ENCODE results near the gene CGREF1. TPM values are rescaled to one million over a fixed set of nuclear protein-coding genes. Genes with fewer than 3 reads are reported as not detected.

The CGREF1 gene
- polyA plus RNA-seq, 1 of the 3 experiments (the other 2 are of a cell fraction), result 18.3 TPM

DNA sequence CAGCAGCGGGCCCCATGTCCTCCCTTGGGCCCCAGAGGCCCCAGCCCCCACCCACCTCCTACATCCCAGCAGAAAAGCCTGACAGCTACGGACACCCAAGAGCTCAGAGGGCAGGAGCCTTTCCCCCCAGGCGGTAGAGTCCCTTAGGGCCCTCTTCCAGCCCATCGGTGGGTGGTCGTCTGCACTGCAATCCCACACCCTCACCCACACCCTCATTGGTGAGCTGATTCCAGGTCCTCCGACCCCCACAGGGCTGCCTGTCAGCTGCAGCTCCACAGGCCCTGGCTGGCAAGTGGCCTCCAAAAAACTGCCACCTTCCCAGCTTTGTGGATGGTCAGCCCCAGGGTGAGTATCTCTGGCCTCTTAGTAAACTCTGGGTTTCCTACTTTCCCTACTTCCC, 40.3 kb upstream of the CGREF1 start (continued):
- TF ChIP-seq, protein P1, sequence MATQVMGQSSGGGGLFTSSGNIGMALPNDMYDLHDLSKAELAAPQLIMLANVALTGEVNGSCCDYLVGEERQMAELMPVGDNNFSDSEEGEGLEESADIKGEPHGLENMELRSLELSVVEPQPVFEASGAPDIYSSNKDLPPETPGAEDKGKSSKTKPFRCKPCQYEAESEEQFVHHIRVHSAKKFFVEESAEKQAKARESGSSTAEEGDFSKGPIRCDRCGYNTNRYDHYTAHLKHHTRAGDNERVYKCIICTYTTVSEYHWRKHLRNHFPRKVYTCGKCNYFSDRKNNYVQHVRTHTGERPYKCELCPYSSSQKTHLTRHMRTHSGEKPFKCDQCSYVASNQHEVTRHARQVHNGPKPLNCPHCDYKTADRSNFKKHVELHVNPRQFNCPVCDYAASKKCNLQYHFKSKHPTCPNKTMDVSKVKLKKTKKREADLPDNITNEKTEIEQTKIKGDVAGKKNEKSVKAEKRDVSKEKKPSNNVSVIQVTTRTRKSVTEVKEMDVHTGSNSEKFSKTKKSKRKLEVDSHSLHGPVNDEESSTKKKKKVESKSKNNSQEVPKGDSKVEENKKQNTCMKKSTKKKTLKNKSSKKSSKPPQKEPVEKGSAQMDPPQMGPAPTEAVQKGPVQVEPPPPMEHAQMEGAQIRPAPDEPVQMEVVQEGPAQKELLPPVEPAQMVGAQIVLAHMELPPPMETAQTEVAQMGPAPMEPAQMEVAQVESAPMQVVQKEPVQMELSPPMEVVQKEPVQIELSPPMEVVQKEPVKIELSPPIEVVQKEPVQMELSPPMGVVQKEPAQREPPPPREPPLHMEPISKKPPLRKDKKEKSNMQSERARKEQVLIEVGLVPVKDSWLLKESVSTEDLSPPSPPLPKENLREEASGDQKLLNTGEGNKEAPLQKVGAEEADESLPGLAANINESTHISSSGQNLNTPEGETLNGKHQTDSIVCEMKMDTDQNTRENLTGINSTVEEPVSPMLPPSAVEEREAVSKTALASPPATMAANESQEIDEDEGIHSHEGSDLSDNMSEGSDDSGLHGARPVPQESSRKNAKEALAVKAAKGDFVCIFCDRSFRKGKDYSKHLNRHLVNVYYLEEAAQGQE (IDR thresholded peaks at IDR 0.05; ENCODE audit: low read depth, low read length), result no peak
- no peak for TF ChIP-seq RFX5 (IDR thresholded peaks at IDR 0.05; ENCODE audit: low read length)
- TF ChIP-seq SMC3 (IDR thresholded peaks at IDR 0.05; ENCODE audit: low read depth, low read length), result no peak

DNA sequence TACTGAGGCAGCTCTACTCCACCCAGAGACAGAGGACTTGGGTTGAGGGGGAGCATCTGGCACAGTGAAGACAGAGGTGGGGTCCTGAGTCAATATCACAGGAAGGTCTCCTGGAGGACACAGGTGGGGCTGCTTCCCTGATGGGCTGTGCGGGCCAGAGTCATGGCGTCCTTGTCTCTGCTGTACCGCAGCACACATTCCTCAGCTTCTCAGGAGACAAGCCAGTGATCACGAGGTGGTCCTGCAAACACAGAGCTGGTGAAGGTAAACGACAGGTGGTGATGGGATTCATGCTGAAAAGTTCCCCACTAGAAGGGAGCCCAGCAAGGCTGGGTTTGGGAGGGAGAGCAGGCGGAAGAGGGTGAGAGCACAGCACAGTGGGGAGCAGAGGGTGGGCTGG, 39.5 kb upstream of the CGREF1 start:
- H3K9me3 ChIP-seq, result no peaks in the 10 kb centered on the region
- H3K4me3 ChIP-seq (ENCODE audit: low read depth in 2 of 2, low read length in 1 of 2), result no peak overlapping the region
- H2AFZ ChIP-seq (ENCODE audit: low read depth), result no peak overlapping the region
- H3K4me2 ChIP-seq, result no peak overlapping the region
- no peak for DNase-seq
- no peaks in the 10 kb centered on the region for H3K4me1 ChIP-seq (ENCODE audit: control insufficient read depth in 1 of 2, insufficient read depth in 2 of 2, low read depth in 1 of 2, low read length in 1 of 2)
- TF ChIP-seq ELF1 (IDR thresholded peaks at IDR 0.05) (no peak), RFX5 (IDR thresholded peaks at IDR 0.05; ENCODE audit: low read length) (no peak), GABPA (IDR thresholded peaks at IDR 0.05; ENCODE audit: low read depth) (no peak), NFIC (IDR thresholded peaks at IDR 0.05; ENCODE audit: borderline replicate concordance) (no peak), NRF1 (IDR thresholded peaks at IDR 0.05; ENCODE audit: low read depth, low read length) (no peak), JUND (IDR thresholded peaks at IDR 0.05) (no peak), EP300 (IDR thresholded peaks at IDR 0.05; ENCODE audit: borderline replicate concordance in 1 of 2, low read depth in 1 of 2, low read length in 1 of 2) (no peak), FOXM1 (IDR thresholded peaks at IDR 0.05; ENCODE audit: low read depth) (no peak), PBX3 (IDR thresholded peaks at IDR 0.05) (no peak), YY1 (IDR thresholded peaks at IDR 0.05; ENCODE audit: low read depth) (no peak), GATA2 (CRISPR knock-in tag; IDR thresholded peaks at IDR 0.05) (no peak), SMC3 (IDR thresholded peaks at IDR 0.05; ENCODE audit: low read depth, low read length) (no peak), EZH2phosphoT487 (IDR thresholded peaks at IDR 0.05; ENCODE audit: borderline replicate concordance, low read depth) (no peak), SIN3A (IDR thresholded peaks at IDR 0.05; ENCODE audit: borderline replicate concordance, low read depth, low read length) (no peak)
- TF ChIP-seq, protein P1 (IDR thresholded peaks at IDR 0.05; ENCODE audit: low read depth, low read length), result no peak
- no peaks in the 10 kb centered on the region for H4K20me1 ChIP-seq (ENCODE audit: insufficient read depth)
- WGBS (ENCODE audit: low lambda C conversion rate), result 74% methylated on average over 6 of the region's 6 CpGs
- H3K27me3 ChIP-seq (ENCODE audit: insufficient read depth), result no peaks in the 10 kb centered on the region
- ChIA-PET CTCF (interaction anchor here (0.5 to 6.9 kb wide), 10 partner anchors 9 to 1655 kb away, joined by 3 to 58 read pairs (median 6); partner anchors contain the start of genes CGREF1 and TCF23), POLR2A (interaction anchor here (0.9 kb wide), 1 partner anchor 19 kb away, joined by 3 read pairs; the partner anchor contains the start of gene PRR30)
- H3K9me2 ChIP-seq, result no peaks in the 10 kb centered on the region
- H3K9ac ChIP-seq, result no peak overlapping the region
- no peaks in the 10 kb centered on the region for H3K79me2 ChIP-seq (ENCODE audit: insufficient read depth)
- H3K27ac ChIP-seq (ENCODE audit: low read depth in 2 of 2, low read length in 1 of 2), result no peak overlapping the region
- H3K36me3 ChIP-seq (replicated peaks in 1 of 2; ENCODE audit: control insufficient read depth in 1 of 2, insufficient read depth in 2 of 2, low read length in 1 of 2), result no peaks in the 10 kb centered on the region
- H3F3A ChIP-seq (replicated peaks; ENCODE audit: insufficient read depth), result no peaks in the 10 kb centered on the region

Data from SK-N-SH (cell line).